ENCODE measurements around the gene LPCAT1. TPM values are rescaled to one million over a fixed set of nuclear protein-coding genes. Genes with fewer than 3 reads are reported as not detected.

The LPCAT1 gene
- total and polyA plus RNA-seq, 2 experiments from 2014 or later, result 78.0 to 255 TPM

DNA sequence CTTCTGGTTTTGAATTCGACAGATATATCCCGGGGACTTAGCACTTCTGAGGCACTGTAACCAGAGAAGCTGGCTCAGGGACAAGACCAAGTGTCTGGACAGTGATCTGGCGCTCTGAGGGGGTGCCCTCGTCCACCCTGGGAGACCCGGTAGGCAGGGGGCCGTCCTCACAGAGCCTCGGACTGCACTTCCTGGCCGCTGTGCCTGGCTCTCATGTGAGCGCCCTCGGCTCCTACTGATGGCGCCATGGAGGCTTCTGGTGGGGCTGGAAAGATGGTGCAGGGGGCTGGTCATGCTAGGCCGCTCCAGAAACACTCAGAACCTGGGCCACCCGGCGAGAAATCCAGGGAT, 59.7 kb downstream of the LPCAT1 start:
- H3K27me3 Mint-ChIP-seq (ENCODE audit: insufficient read depth, low read depth, poor library complexity), result peaks cover 28% of the 10 kb centered on the region
- H3K27me3 ChIP-seq (ENCODE audit: insufficient read depth), result no peaks in the 10 kb centered on the region
- no peaks in the 10 kb centered on the region; the same call in 2 of the 3 replicates for H3K4me1 Mint-ChIP-seq
- H3K27ac ChIP-seq (ENCODE audit: low read depth), result peak overlapping the region; percentile 26; the same call in 1 of the 2 replicates
- no peaks in the 10 kb centered on the region for H3K4me1 ChIP-seq (ENCODE audit: insufficient read depth)
- no peaks in the 10 kb centered on the region for H3K9me2 ChIP-seq (ENCODE audit: insufficient read depth)
- ATAC-seq, result no peak
- H3K27ac Mint-ChIP-seq, result no peak overlapping the region
- peaks cover 25% of the 10 kb centered on the region for H3K9me3 Mint-ChIP-seq
- H3K36me3 ChIP-seq (ENCODE audit: insufficient read depth), result peaks cover 43% of the 10 kb centered on the region
- no peak overlapping the region for H3K4me3 ChIP-seq
- peaks cover 91% of the 10 kb centered on the region for H3K36me3 Mint-ChIP-seq (ENCODE audit: low read depth)
- H3K4me2 ChIP-seq, result no peak overlapping the region
- no peak overlapping the region for H3K4me3 Mint-ChIP-seq
- peaks cover 61% of the 10 kb centered on the region for H3F3A ChIP-seq (replicated peaks; ENCODE audit: low read depth)
- TF ChIP-seq NANOG (IDR thresholded peaks at IDR 0.05; ENCODE audit: borderline replicate concordance) (no peak), ZNF114 (CRISPR knock-in tag; IDR thresholded peaks at IDR 0.05) (no peak), EZH2 (IDR thresholded peaks at IDR 0.05; ENCODE audit: low read depth, unreplicated experiment) (no peak), EZH2phosphoT487 (IDR thresholded peaks at IDR 0.05; ENCODE audit: unreplicated experiment) (no peak)
- TF ChIP-seq, protein P1, sequence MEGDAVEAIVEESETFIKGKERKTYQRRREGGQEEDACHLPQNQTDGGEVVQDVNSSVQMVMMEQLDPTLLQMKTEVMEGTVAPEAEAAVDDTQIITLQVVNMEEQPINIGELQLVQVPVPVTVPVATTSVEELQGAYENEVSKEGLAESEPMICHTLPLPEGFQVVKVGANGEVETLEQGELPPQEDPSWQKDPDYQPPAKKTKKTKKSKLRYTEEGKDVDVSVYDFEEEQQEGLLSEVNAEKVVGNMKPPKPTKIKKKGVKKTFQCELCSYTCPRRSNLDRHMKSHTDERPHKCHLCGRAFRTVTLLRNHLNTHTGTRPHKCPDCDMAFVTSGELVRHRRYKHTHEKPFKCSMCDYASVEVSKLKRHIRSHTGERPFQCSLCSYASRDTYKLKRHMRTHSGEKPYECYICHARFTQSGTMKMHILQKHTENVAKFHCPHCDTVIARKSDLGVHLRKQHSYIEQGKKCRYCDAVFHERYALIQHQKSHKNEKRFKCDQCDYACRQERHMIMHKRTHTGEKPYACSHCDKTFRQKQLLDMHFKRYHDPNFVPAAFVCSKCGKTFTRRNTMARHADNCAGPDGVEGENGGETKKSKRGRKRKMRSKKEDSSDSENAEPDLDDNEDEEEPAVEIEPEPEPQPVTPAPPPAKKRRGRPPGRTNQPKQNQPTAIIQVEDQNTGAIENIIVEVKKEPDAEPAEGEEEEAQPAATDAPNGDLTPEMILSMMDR (conservative IDR thresholded peaks at IDR 0.05; ENCODE audit: low read depth in 2 of 2), result no peak
- no peak overlapping the region for H2AFZ ChIP-seq
- no peaks in the 10 kb centered on the region for H3K79me2 ChIP-seq (replicated peaks; ENCODE audit: insufficient read depth)
- peaks cover 7% of the 10 kb centered on the region; the same call in 1 of the 2 replicates for H4K20me1 ChIP-seq (replicated peaks; ENCODE audit: insufficient read depth)
- DNase-seq (ENCODE audit: low spot score), result no peak

DNA sequence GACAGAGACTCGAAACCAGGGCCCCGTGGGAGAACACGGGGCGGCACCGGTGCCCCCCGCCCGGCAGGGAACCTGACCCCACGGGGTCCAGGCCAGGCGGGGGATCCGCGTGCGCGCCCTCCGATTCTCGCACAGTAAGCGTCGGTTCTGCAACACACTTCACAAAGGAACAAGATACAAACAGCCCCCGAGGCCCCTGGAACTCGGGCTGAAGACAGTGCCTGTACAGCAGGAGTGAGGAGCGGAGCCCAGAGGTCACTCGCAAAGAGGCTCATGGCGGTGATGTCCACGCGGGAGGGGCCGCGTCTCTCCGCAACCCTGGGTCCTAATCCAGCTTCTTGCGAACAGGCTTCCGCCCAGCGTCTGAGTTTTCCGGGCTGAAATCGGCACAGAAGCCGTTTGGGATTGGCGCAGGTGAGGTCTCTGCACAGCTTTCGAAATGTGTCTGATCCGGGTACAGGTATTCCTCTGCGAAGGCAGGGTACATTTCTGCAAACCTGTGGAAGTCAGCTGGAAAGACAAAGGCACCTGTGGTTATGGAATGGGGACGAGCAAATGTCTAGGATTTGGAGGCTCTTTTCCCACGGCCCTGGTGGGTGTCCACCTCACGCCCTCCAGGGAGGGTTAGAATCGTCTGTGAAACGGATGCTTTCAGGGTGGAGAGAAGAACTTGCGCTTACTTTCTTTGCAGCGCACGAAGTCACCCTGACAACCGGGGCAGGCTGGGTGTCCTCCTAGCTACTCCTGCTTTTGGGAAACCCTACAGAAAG, 60.2 kb downstream of the LPCAT1 start:
- Mint-ChIP-seq H3K36me3 (ENCODE audit: low read depth) (peaks cover 90% of the 10 kb centered on the region), H3K27ac (no peak overlapping the region), H3K9me3 (peaks cover 27% of the 10 kb centered on the region), H3K27me3 (ENCODE audit: insufficient read depth, low read depth, poor library complexity) (peaks cover 23% of the 10 kb centered on the region), H3K4me3 (no peak overlapping the region), H3K4me1 (no peaks in the 10 kb centered on the region; the same call in 2 of the 3 replicates)
- Histone ChIP-seq H3K4me3 (no peak overlapping the region), H4K20me1 (replicated peaks; ENCODE audit: insufficient read depth) (peaks cover 7% of the 10 kb centered on the region; the same call in 1 of the 2 replicates), H3K79me2 (replicated peaks; ENCODE audit: insufficient read depth) (no peaks in the 10 kb centered on the region), H3K4me1 (ENCODE audit: insufficient read depth) (no peaks in the 10 kb centered on the region), H3F3A (replicated peaks; ENCODE audit: low read depth) (peaks cover 62% of the 10 kb centered on the region), H3K27me3 (ENCODE audit: insufficient read depth) (no peaks in the 10 kb centered on the region), H3K36me3 (ENCODE audit: insufficient read depth) (peaks cover 43% of the 10 kb centered on the region), H3K9me2 (ENCODE audit: insufficient read depth) (no peaks in the 10 kb centered on the region), H3K4me2 (no peak overlapping the region), H2AFZ (no peak overlapping the region), H3K27ac (ENCODE audit: low read depth) (peak overlapping the region; percentile 26; the same call in 1 of the 2 replicates)
- TF ChIP-seq STAT1 (IDR thresholded peaks at IDR 0.05; ENCODE audit: unreplicated experiment) (no peak), JUNB (IDR thresholded peaks at IDR 0.05; ENCODE audit: unreplicated experiment) (no peak), POLR2AphosphoS5 (IDR thresholded peaks at IDR 0.05; ENCODE audit: low read depth) (no peak), EZH2phosphoT487 (IDR thresholded peaks at IDR 0.05; ENCODE audit: unreplicated experiment) (no peak), ZNF114 (CRISPR knock-in tag; IDR thresholded peaks at IDR 0.05) (no peak), CREB1 (CRISPR knock-in tag; IDR thresholded peaks at IDR 0.05; ENCODE audit: low read depth) (no peak), NANOG (IDR thresholded peaks at IDR 0.05; ENCODE audit: borderline replicate concordance) (no peak)
- TF ChIP-seq, protein P2, sequence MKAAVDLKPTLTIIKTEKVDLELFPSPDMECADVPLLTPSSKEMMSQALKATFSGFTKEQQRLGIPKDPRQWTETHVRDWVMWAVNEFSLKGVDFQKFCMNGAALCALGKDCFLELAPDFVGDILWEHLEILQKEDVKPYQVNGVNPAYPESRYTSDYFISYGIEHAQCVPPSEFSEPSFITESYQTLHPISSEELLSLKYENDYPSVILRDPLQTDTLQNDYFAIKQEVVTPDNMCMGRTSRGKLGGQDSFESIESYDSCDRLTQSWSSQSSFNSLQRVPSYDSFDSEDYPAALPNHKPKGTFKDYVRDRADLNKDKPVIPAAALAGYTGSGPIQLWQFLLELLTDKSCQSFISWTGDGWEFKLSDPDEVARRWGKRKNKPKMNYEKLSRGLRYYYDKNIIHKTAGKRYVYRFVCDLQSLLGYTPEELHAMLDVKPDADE (IDR thresholded peaks at IDR 0.05), result no peak
- TF ChIP-seq, protein P3, sequence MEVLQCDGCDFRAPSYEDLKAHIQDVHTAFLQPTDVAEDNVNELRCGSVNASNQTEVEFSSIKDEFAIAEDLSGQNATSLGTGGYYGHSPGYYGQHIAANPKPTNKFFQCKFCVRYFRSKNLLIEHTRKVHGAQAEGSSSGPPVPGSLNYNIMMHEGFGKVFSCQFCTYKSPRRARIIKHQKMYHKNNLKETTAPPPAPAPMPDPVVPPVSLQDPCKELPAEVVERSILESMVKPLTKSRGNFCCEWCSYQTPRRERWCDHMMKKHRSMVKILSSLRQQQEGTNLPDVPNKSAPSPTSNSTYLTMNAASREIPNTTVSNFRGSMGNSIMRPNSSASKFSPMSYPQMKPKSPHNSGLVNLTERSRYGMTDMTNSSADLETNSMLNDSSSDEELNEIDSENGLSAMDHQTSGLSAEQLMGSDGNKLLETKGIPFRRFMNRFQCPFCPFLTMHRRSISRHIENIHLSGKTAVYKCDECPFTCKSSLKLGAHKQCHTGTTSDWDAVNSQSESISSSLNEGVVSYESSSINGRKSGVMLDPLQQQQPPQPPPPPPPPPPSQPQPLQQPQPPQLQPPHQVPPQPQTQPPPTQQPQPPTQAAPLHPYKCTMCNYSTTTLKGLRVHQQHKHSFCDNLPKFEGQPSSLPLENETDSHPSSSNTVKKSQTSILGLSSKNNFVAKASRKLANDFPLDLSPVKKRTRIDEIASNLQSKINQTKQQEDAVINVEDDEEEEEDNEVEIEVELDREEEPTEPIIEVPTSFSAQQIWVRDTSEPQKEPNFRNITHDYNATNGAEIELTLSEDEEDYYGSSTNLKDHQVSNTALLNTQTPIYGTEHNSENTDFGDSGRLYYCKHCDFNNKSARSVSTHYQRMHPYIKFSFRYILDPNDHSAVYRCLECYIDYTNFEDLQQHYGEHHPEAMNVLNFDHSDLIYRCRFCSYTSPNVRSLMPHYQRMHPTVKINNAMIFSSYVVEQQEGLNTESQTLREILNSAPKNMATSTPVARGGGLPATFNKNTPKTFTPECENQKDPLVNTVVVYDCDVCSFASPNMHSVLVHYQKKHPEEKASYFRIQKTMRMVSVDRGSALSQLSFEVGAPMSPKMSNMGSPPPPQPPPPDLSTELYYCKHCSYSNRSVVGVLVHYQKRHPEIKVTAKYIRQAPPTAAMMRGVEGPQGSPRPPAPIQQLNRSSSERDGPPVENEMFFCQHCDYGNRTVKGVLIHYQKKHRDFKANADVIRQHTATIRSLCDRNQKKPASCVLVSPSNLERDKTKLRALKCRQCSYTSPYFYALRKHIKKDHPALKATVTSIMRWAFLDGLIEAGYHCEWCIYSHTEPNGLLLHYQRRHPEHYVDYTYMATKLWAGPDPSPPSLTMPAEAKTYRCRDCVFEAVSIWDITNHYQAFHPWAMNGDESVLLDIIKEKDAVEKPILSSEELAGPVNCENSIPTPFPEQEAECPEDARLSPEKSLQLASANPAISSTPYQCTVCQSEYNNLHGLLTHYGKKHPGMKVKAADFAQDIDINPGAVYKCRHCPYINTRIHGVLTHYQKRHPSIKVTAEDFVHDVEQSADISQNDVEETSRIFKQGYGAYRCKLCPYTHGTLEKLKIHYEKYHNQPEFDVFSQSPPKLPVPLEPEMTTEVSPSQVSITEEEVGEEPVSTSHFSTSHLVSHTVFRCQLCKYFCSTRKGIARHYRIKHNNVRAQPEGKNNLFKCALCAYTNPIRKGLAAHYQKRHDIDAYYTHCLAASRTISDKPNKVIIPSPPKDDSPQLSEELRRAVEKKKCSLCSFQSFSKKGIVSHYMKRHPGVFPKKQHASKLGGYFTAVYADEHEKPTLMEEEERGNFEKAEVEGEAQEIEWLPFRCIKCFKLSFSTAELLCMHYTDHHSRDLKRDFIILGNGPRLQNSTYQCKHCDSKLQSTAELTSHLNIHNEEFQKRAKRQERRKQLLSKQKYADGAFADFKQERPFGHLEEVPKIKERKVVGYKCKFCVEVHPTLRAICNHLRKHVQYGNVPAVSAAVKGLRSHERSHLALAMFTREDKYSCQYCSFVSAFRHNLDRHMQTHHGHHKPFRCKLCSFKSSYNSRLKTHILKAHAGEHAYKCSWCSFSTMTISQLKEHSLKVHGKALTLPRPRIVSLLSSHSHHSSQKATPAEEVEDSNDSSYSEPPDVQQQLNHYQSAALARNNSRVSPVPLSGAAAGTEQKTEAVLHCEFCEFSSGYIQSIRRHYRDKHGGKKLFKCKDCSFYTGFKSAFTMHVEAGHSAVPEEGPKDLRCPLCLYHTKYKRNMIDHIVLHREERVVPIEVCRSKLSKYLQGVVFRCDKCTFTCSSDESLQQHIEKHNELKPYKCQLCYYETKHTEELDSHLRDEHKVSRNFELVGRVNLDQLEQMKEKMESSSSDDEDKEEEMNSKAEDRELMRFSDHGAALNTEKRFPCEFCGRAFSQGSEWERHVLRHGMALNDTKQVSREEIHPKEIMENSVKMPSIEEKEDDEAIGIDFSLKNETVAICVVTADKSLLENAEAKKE (CRISPR knock-in tag; IDR thresholded peaks at IDR 0.05), result no peak
- DNase-seq (ENCODE audit: low spot score) (no peak), ATAC-seq (no peak)

Measured in GM23338 (cell line).